Activated T-helper 2 cell treated with anti-CD3 and anti-CD28 coated beads, Interferon-gamma antibody, Interleukin-2, Interleukin-4, amounts not matched to agents 10 μg/mL and 5 μg/mL and 100 μg/mL, durations not matched to agents 14 hours and 24 hours and 36 hours (primary cell): ENCODE results near the gene OR7A10. TPM values are rescaled to one million over a fixed set of nuclear protein-coding genes. Genes with fewer than 3 reads are reported as not detected.
"Not testable (repeated sequence)": the region's sequence is repeated elsewhere in the genome, so short reads cannot be mapped to it uniquely, and the experiment has no call there.

Source experiments
- DNase-seq: peaks from one replicate; pipeline ENCODE4 v3.0.0; 2021; ENCODE audit warnings: low spot score
- H3K27ac Mint-ChIP-seq: one replicate; pipeline ENCODE4 v1.8.0; 2021; ENCODE audit warnings: mixed read lengths
- H3K27me3 Mint-ChIP-seq: one replicate; pipeline ENCODE4 v1.8.0; 2021; ENCODE audit warnings: low read depth, mixed read lengths
- H3K36me3 Mint-ChIP-seq: one replicate; pipeline ENCODE4 v1.8.0; 2021; ENCODE audit warnings: low read depth, mixed read lengths
- H3K4me1 Mint-ChIP-seq: one replicate; pipeline ENCODE4 v1.8.0; 2021; ENCODE audit warnings: low read depth, mixed read lengths
- H3K4me3 Mint-ChIP-seq: one replicate; pipeline ENCODE4 v1.8.0; 2021; ENCODE audit warnings: low read depth, mild to moderate bottlenecking, moderate library complexity, mixed read lengths
- H3K9me3 Mint-ChIP-seq: one replicate; pipeline ENCODE4 v1.8.0; 2021; ENCODE audit warnings: mixed read lengths
- intact Hi-C: fragments of 100-400 bp; cut with micrococcal nuclease; formaldehyde crosslinking; loops from one replicate; pipeline ENCODE4 v1.15.1; 2023
- total RNA-seq: library from RNA; stranded (reverse); gene quantifications from 2 replicates; pipeline ENCODE4 v1.2.3, GENCODE V29; 2022

The OR7A10 gene
- total RNA-seq, 1 donor from 2014 or later: not detected

GRCh38 chr19:14821937-14822336 is 26.8 kb downstream of the OR7A10 start:
- Mint-ChIP-seq H3K4me1 (no peaks in the 10 kb centered on the region), H3K9me3 (no peaks in the 10 kb centered on the region), H3K36me3 (no peaks in the 10 kb centered on the region), H3K27me3 (no peaks in the 10 kb centered on the region), H3K4me3 (no peak overlapping the region), H3K27ac (no peak overlapping the region)
- no peak for DNase-seq
- intact Hi-C loops: no loop called here

DNA sequence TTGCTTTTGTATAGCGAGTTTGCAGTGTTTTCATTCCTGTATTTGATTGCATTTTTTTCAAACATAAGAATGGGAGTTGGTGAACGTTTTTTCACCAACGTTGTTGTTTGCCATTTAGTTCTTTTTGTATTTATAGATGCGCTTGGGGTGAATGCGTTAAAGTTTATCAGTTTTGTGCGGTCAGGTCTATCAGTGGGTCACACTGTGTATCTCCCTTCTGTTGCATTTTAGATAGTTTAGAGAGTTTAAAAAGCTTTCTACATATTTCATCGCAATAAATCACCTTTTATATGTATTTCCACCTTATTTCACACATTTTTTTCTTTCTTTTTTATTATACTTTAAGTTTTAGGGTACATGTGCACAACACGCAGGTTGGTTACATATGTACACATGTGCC is 30.1 kb downstream of the OR7A10 start:
- no peaks in the 10 kb centered on the region for H3K9me3 Mint-ChIP-seq
- intact Hi-C loops: no loop called here

DNA sequence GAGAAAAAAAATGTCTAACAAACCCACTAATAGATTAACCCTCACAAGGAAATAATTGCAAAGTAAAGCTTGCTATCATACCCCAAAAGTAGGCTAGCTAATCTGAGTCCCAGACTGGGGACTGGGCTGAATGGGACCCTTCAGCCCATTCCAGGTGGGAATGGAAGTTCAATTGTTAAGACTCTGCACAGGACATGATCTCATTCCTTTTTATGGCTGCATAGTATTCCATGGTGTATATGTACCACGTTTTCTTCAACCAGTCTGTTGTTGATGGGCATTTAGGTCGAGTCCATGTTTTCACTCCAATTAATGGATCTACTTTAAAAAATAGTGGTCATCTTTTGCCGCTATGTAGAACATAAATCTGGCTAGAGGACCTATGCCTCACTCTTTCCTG is 31.7 kb downstream of the OR7A10 start:
- H3K9me3 Mint-ChIP-seq: no peaks in the 10 kb centered on the region
- H3K27me3 Mint-ChIP-seq: no peaks in the 10 kb centered on the region
- intact Hi-C loops: no loop called here
- DNase-seq: no peak
- no peak overlapping the region for H3K27ac Mint-ChIP-seq
- H3K4me1 Mint-ChIP-seq: no peaks in the 10 kb centered on the region
- no peaks in the 10 kb centered on the region for H3K36me3 Mint-ChIP-seq
- no peak overlapping the region for H3K4me3 Mint-ChIP-seq

More for the DNA sequence above, 30.1 kb downstream of the OR7A10 start:
- no peaks in the 10 kb centered on the region for H3K27me3 Mint-ChIP-seq
- H3K4me3 Mint-ChIP-seq: no peak overlapping the region
- no peak overlapping the region for H3K27ac Mint-ChIP-seq
- H3K4me1 Mint-ChIP-seq: no peaks in the 10 kb centered on the region
- DNase-seq: no peak
- no peaks in the 10 kb centered on the region for H3K36me3 Mint-ChIP-seq

DNA sequence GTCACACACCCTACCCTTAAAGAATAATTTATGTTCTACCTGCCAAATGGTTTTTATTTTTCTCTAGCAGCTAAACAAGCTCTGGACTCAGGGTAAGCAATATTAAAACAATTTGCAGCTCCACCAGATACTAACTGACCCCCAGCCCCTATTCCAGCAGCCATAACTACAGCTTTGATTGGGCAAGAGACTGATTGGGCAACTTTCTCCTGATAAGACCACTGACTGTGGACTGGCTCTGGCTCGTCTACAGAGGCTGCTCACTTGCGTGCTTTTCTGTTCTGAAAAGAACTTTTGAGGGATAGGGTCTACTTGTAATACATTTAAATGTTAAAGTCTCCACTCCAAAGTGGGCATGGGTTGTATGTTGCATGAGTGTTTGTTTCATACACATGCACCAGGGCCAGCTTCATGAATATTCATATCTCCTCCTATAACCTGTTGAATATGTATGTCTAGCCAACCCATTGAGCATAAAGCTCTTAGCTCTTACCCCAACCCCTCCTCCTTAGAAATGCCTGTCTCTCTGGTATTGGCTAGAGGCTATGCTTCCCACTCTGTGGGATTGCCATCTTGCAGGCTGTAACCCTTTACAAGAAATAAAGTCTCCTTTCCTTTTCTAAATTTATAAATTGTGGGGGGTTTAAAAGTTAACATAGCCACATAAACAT is 33.6 kb downstream of the OR7A10 start:
- Mint-ChIP-seq H3K4me1 (no peaks in the 10 kb centered on the region), H3K27me3 (no peaks in the 10 kb centered on the region), H3K4me3 (no peak overlapping the region), H3K27ac (no peak overlapping the region), H3K36me3 (no peaks in the 10 kb centered on the region), H3K9me3 (no peaks in the 10 kb centered on the region)
- intact Hi-C loops: no loop called here
- DNase-seq: no peak

GRCh38 chr19:14809272-14810057 is 39.3 kb downstream of the OR7A10 start:
- H3K27ac Mint-ChIP-seq: no peak overlapping the region
- H3K27me3 Mint-ChIP-seq: no peaks in the 10 kb centered on the region
- intact Hi-C loops: no loop called here
- H3K4me3 Mint-ChIP-seq: no peak overlapping the region
- H3K9me3 Mint-ChIP-seq: no peaks in the 10 kb centered on the region
- no peak for DNase-seq
- H3K4me1 Mint-ChIP-seq: no peaks in the 10 kb centered on the region
- H3K36me3 Mint-ChIP-seq: no peaks in the 10 kb centered on the region

DNA sequence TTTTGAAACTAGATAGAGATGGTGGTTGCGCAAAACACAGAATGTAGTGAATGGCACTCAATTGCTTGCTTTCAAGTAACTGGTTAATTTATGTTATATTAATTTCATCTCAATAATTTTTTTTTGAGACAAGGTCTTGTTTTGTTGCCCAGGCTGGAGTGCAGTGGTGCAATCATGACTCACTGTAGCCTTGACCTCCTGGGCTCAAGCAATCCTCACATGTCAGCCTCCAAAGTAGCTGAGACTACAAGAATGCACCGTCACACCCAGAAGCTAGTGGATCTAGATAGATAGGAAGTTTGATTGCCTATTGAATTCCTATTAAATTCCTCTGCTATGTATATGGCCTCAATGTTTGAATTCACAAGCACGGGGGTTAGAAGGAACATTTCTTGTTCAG is 44.0 kb downstream of the OR7A10 start:
- H3K4me3 Mint-ChIP-seq: no peak overlapping the region
- no peaks in the 10 kb centered on the region for H3K9me3 Mint-ChIP-seq
- intact Hi-C loops: no loop called here
- no peaks in the 10 kb centered on the region for H3K4me1 Mint-ChIP-seq
- no peaks in the 10 kb centered on the region for H3K27me3 Mint-ChIP-seq
- no peak for DNase-seq
- H3K36me3 Mint-ChIP-seq: no peaks in the 10 kb centered on the region
- H3K27ac Mint-ChIP-seq: no peak overlapping the region

GRCh38 chr19:14798760-14799159 is 50.0 kb downstream of the OR7A10 start:
- DNase-seq: no peak
- Mint-ChIP-seq H3K27me3 (no peaks in the 10 kb centered on the region), H3K9me3 (no peaks in the 10 kb centered on the region), H3K4me3 (no peak overlapping the region), H3K36me3 (no peaks in the 10 kb centered on the region), H3K4me1 (peaks cover 3% of the 10 kb centered on the region), H3K27ac (no peak overlapping the region)
- intact Hi-C loops: no loop called here

- DNase-seq: no peak
These were observed 52.7 kb downstream of the OR7A10 start for GRCh38 chr19:14796021-14796420.

DNA sequence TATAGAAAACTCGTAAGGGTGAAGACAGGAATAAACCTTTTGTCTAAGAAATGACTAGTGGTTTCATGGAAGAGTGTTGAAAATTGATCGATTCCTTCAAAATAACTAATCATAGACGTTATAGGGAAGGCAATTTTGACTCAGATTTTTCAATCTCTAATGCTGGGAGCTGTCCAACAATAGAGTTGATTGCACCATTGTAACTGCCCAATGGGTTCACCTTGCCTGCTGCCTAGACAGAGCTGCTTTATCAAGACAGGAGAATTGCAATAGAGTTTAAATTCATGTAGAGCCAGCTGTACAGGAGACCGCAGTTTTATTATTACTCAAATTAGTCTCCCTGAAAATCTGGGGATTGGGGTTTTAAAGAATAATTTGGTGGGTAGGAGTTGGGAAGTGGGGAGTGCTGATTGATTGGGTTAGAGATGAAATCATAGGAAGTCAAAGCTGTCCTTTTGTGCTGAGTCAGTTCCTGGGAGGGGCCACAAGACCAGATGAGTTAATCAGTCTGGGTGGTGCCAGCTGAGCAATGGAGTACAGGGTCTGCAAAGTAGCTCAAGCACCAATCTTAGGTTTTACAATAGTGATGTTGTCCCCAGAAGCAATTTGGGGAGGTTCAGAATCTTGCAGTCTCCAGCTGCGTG is 53.5 kb downstream of the OR7A10 start:
- H3K36me3 Mint-ChIP-seq: no peaks in the 10 kb centered on the region
- H3K27me3 Mint-ChIP-seq: peaks cover 6% of the 10 kb centered on the region
- H3K4me3 Mint-ChIP-seq: no peak overlapping the region
- no peaks in the 10 kb centered on the region for H3K9me3 Mint-ChIP-seq
- no peak overlapping the region for H3K27ac Mint-ChIP-seq
- no peak for DNase-seq
- peaks cover 3% of the 10 kb centered on the region for H3K4me1 Mint-ChIP-seq
- intact Hi-C loops: no loop called here

More at GRCh38 chr19:14796021-14796420, 52.7 kb downstream of the OR7A10 start:
- intact Hi-C loops: no loop called here
- no peak overlapping the region for H3K27ac Mint-ChIP-seq
- peaks cover 5% of the 10 kb centered on the region for H3K27me3 Mint-ChIP-seq
- no peaks in the 10 kb centered on the region for H3K9me3 Mint-ChIP-seq
- peaks cover 3% of the 10 kb centered on the region for H3K4me1 Mint-ChIP-seq
- H3K36me3 Mint-ChIP-seq: no peaks in the 10 kb centered on the region
- no peak overlapping the region for H3K4me3 Mint-ChIP-seq

GRCh38 chr19:14792250-14792649 is 56.5 kb downstream of the OR7A10 start:
- H3K4me3 Mint-ChIP-seq, H3K27ac Mint-ChIP-seq, DNase-seq, H3K36me3 Mint-ChIP-seq, H3K27me3 Mint-ChIP-seq, H3K4me1 Mint-ChIP-seq, intact Hi-C loops, H3K9me3 Mint-ChIP-seq: not testable (repeated sequence)

Other genes starting within 250 kb of the OR7A10 start
- gene ADGRE3, start 174.1 kb downstream of the OR7A10 start, total RNA-seq: not detected in 2 replicates
- 13.0 and 13.8 TPM in 2 replicates for gene ZNF333, start 158.9 kb downstream of the OR7A10 start, total RNA-seq
- 2.7 and 3.6 TPM in 2 replicates for gene ADGRE2, start 70.4 kb downstream of the OR7A10 start, total RNA-seq
- not detected in 2 replicates for gene OR7A5, start 13.7 kb downstream of the OR7A10 start, total RNA-seq
- not detected in 2 replicates for gene OR7C1, start 13.7 kb downstream of the OR7A10 start, total RNA-seq
- not detected in 2 replicates for gene OR7A17, start 37.2 kb upstream of the OR7A10 start, total RNA-seq
- not detected in 2 replicates for gene OR7C2, start 92.6 kb upstream of the OR7A10 start, total RNA-seq
- not detected in 2 replicates for gene SLC1A6, start 130.9 kb upstream of the OR7A10 start, total RNA-seq
- not detected in 2 replicates for gene CASP14, start 200.6 kb upstream of the OR7A10 start, total RNA-seq
- gene OR1I1, start 233.3 kb upstream of the OR7A10 start, total RNA-seq: not detected in 2 replicates